HepG2 (cell line): ENCODE data around the gene UNC50. TPM values are rescaled to one million over a fixed set of nuclear protein-coding genes. Genes with fewer than 3 reads are reported as not detected.

Source experiments
- ATAC-seq: fragments of 200-7000 bp; cut with Tn5 transposase; 3 replicates; pipeline ENCODE4 v1.9.1; 2020; ENCODE audit warnings: mild to moderate bottlenecking, moderate library complexity
- BruUV-seq: library from RNA; stranded (reverse); fragments of 400-500 nt; replicated peaks from 2 replicates; lab custom pipeline; 2021; lab: Mats Ljungman, UMichigan
- CTCF ChIA-PET: fragments of 300-600 bp; formaldehyde crosslinking; extraction: SDS; loops from one replicate; lab custom pipeline; 2021; ENCODE audit warnings: low total read pairs, inconsistent platforms, low intra/inter-chr PET ratio; lab: Yijun Ruan, JAX
- POLR2A ChIA-PET: fragments of 350-600 bp; sonication (Branson Sonifier 250); formaldehyde crosslinking; loops from one replicate; lab custom pipeline; 2020; ENCODE audit warnings: antibody characterized with exemption, inconsistent platforms; lab: Yijun Ruan, JAX
- DNase-seq: peaks from one replicate; pipeline ENCODE4 v3.0.0-alpha.2; 2015; ENCODE audit warnings: low spot score
- FAIRE-seq: peaks from 3 replicates; lab custom pipeline; 2011; peaks lifted over from hg19 to GRCh38; lab: Jason Lieb, UNC
- H2AFZ ChIP-seq: one replicate; pipeline ENCODE4 v1.6.1; 2011; ENCODE audit warnings: low read length, inconsistent platforms
- H3K27ac ChIP-seq: fragments of 300-600 bp; 3 replicates; pipeline ENCODE4 v1.8.0; 2011; ENCODE audit warnings: mixed run types, mild to moderate bottlenecking, mixed read lengths, low read length, inconsistent platforms; ENCODE audit not compliant: insufficient read depth; ENCODE audit errors: extremely low read length
- H3K27me3 ChIP-seq, 2 experiments: fragments of 200-600 bp in 1 of 2; 2 replicates in 1 of 2; 3 replicates in 1 of 2; pipeline versions ENCODE4 v1.6.0 to v1.8.0; 2011; ENCODE audit warnings: low read length in 2 of 2, mild to moderate bottlenecking in 2 of 2, moderate library complexity in 2 of 2, inconsistent platforms in 1 of 2; ENCODE audit not compliant: insufficient read depth in 2 of 2, control insufficient read depth in 1 of 2
- H3K36me3 ChIP-seq, 2 experiments: fragments of 200-600 bp in 1 of 2; replicated peaks in 1 of 2; 2 replicates in 1 of 2; 3 replicates in 1 of 2; pipeline versions ENCODE4 v1.5.1 to v1.8.0; 2011; ENCODE audit warnings: low read length in 2 of 2, inconsistent platforms in 1 of 2; ENCODE audit not compliant: insufficient read depth in 2 of 2, control insufficient read depth in 1 of 2
- H3K4me1 ChIP-seq: 2 replicates; pipeline ENCODE4 v1.5.1; 2012; ENCODE audit warnings: low read length, inconsistent platforms; ENCODE audit not compliant: insufficient read depth
- H3K4me2 ChIP-seq: 2 replicates; pipeline ENCODE4 v1.6.0; 2011; ENCODE audit warnings: low read depth, low read length, inconsistent platforms
- H3K4me3 ChIP-seq, 3 experiments: fragments of 200-600 bp in 1 of 3; sonication (generic), shearing (Covaris generic) in 1 of 3; replicated peaks in 1 of 3; 2 replicates each; pipeline ENCODE4 v1.5.1; 2011 to 2016; ENCODE audit warnings: low read length in 3 of 3, inconsistent platforms in 2 of 3, low read depth in 2 of 3, mild to moderate bottlenecking in 2 of 3, control low read depth in 1 of 3, mixed read lengths in 1 of 3; ENCODE audit not compliant: insufficient read depth in 1 of 3
- H3K79me2 ChIP-seq: one replicate; pipeline ENCODE4 v1.6.1; 2011; ENCODE audit warnings: low read length, inconsistent platforms; ENCODE audit not compliant: insufficient read depth
- H3K9ac ChIP-seq: 2 replicates; pipeline ENCODE4 v1.6.0; 2011; ENCODE audit warnings: mild to moderate bottlenecking, low read depth, low read length, inconsistent platforms; ENCODE audit not compliant: insufficient read depth
- H3K9me3 ChIP-seq: 2 replicates; pipeline ENCODE4 v1.5.1; 2012; ENCODE audit warnings: mild to moderate bottlenecking, low read length
- H4K20me1 ChIP-seq: 2 replicates; pipeline ENCODE4 v1.6.0; 2011; ENCODE audit warnings: inconsistent platforms, mild to moderate bottlenecking, low read length, moderate library complexity; ENCODE audit not compliant: insufficient read depth
- CHCHD3 ChIP-seq: sonication (generic); formaldehyde crosslinking; IDR thresholded peaks from 2 replicates; pipeline ENCODE4 v1.8.0; 2022; ENCODE audit warnings: mild to moderate bottlenecking, missing genetic modification reagents, moderate library complexity
- E2F5 ChIP-seq: sonication (generic); formaldehyde crosslinking; conservative IDR thresholded peaks from 2 replicates; pipeline ENCODE4 v1.4.0; 2020; ENCODE audit warnings: missing genetic modification reagents
- HIC2 ChIP-seq: sonication (generic); formaldehyde crosslinking; IDR thresholded peaks from 2 replicates; pipeline ENCODE4 v1.9.0; 2022; ENCODE audit warnings: low read depth, missing genetic modification reagents
- KLF9 ChIP-seq: IDR thresholded peaks from 2 replicates; pipeline ENCODE4 v1.6.1; 2016; ENCODE audit warnings: low read depth
- SETDB1 ChIP-seq: sonication (generic); formaldehyde crosslinking; IDR thresholded peaks from 2 replicates; pipeline ENCODE4 v1.5.1; 2020; ENCODE audit warnings: missing genetic modification reagents, mild to moderate bottlenecking, borderline replicate concordance
- SNAPC2 ChIP-seq: sonication (generic); formaldehyde crosslinking; IDR thresholded peaks from 2 replicates; pipeline ENCODE4 v1.8.1; 2022; ENCODE audit warnings: mild to moderate bottlenecking, missing genetic modification reagents
- SRY ChIP-seq: sonication (generic); formaldehyde crosslinking; IDR thresholded peaks from 2 replicates; pipeline ENCODE4 v1.8.0; 2022; ENCODE audit warnings: mild to moderate bottlenecking, missing genetic modification reagents
- ZNF510 ChIP-seq: sonication (generic); formaldehyde crosslinking; IDR thresholded peaks from 2 replicates; pipeline ENCODE4 v1.4.0; 2020; ENCODE audit warnings: low read depth, mild to moderate bottlenecking, missing genetic modification reagents
- ZZZ3 ChIP-seq: sonication (generic); formaldehyde crosslinking; IDR thresholded peaks from 2 replicates; pipeline ENCODE4 v1.4.0; 2020; ENCODE audit warnings: missing genetic modification reagents, mild to moderate bottlenecking, borderline replicate concordance
- WGBS: methylation state at CpG from one replicate; pipeline ENCODE4 v1.1.6; 2017; ENCODE audit warnings: low lambda C conversion rate; 5-methylcytosine and 5-hydroxymethylcytosine counted together
- in situ Hi-C: cut with HindIII; loops from 2 replicates; pipeline ENCODE4 v1.10.0; 2017; ENCODE audit warnings: low pct_unique_long_range_greater_than_20kb; ENCODE audit not compliant: extremely low pct_ligation_motif_present
- intact Hi-C: fragments of 100-400 bp; cut with micrococcal nuclease; formaldehyde crosslinking; loops from one replicate; pipeline ENCODE4 v1.10.0; 2022; ENCODE audit not compliant: unreplicated experiment
- polyA plus RNA-seq, 8 experiments: library from polyadenylated mRNA; depleted of rRNA in 3 of 8; stranded (reverse) in 7 of 8; unstranded in 1 of 8; fragments of >200 nt; fragmentation: Illumina TruSeq in 4 of 8; extraction: Trizol in 4 of 8; gene quantifications; 2 replicates each; pipeline versions ENCODE4 v1.2.1 to v1.2.3, GENCODE V29; 2011 to 2016; ENCODE audit warnings: low read depth in 4 of 8, missing spikeins in 1 of 8, mixed read lengths in 1 of 8; ENCODE audit not compliant: insufficient read depth in 1 of 8
- total RNA-seq, 5 experiments: library from RNA; depleted of rRNA; stranded (reverse); fragments of >200 nt; fragmentation: Illumina TruSeq; extraction: Trizol; gene quantifications; 2 replicates each; pipeline ENCODE4 v1.2.3, GENCODE V29; 2016; ENCODE audit warnings: low read depth in 1 of 5
- TF ChIP-seq, protein P1 (sequence below): conservative IDR thresholded peaks from 2 replicates; pipeline ENCODE4 v1.6.1; 2018; ENCODE audit warnings: missing genetic modification reagents

Gene UNC50
- total and polyA plus RNA-seq, 2 of the 13 experiments (the other 11 are each of a cell fraction or from before 2014, with no cell fraction given) = 92.6 to 95.6 TPM

GRCh38 chr2:98559581-98559980 is 48.8 kb upstream of the UNC50 start (continued):
- TF ChIP-seq HIC2 (CRISPR knock-in tag) = no peak
- no peak for TF ChIP-seq CHCHD3 (CRISPR knock-in tag)

DNA sequence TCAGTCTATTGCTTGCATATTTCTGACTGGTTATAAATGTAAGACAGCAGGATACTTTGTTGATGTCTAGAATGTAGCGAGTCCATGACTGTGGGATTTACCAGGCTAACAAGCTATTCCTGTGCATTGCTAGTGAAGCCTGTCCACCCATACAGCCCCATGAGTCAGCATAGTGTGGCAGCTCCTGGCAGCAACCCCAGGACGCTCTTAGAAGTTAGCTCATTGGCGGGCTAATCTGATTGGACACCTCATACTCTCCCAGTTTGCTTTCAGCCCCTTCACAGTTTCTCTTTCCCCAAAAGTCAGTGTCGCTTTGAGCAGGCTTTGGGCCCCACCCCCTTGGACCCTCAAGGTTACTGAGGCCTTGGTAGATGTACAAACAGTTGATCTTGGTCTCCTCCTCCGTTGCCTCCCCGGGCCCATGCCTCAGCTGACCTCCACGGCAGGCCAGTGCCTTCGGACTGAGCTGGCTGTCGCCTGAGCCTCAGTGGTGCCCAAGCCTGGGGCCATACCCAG is 48.1 kb upstream of the UNC50 start:
- 94% methylated on average over 9 of the region's 9 CpGs for WGBS
- POLR2A ChIA-PET = no interaction called here
- no peak for ATAC-seq
- no TSS peak for BruUV-seq
- Histone ChIP-seq H3K79me2 (no peaks in the 10 kb centered on the region), H3K27me3 (no peaks in the 10 kb centered on the region), H3K4me3 (no peak overlapping the region), H3K27ac (no peak overlapping the region), H3K4me1 (peaks cover 10% of the 10 kb centered on the region; the same call in 1 of the 2 replicates), H3K36me3 (peaks cover 7 to 9% of the 10 kb centered on the region in 2 experiments; a peak in 4 of 5 replicates), H4K20me1 (no peaks in the 10 kb centered on the region), H3K9me3 (no peaks in the 10 kb centered on the region), H2AFZ (no peak overlapping the region), H3K4me2 (no peak overlapping the region), H3K9ac (no peak overlapping the region)
- TF ChIP-seq, protein P1, sequence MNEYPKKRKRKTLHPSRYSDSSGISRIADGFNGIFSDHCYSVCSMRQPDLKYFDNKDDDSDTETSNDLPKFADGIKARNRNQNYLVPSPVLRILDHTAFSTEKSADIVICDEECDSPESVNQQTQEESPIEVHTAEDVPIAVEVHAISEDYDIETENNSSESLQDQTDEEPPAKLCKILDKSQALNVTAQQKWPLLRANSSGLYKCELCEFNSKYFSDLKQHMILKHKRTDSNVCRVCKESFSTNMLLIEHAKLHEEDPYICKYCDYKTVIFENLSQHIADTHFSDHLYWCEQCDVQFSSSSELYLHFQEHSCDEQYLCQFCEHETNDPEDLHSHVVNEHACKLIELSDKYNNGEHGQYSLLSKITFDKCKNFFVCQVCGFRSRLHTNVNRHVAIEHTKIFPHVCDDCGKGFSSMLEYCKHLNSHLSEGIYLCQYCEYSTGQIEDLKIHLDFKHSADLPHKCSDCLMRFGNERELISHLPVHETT (CRISPR knock-in tag) = no peak
- TF ChIP-seq ZNF510 (CRISPR knock-in tag) (no peak), E2F5 (CRISPR knock-in tag) (no peak), SRY (no peak), KLF9 (CRISPR knock-in tag) (no peak), CHCHD3 (CRISPR knock-in tag) (no peak), SNAPC2 (CRISPR knock-in tag) (no peak), SETDB1 (CRISPR knock-in tag) (no peak), ZZZ3 (CRISPR knock-in tag) (no peak)
- intact Hi-C loops (no loop called here), in situ Hi-C loops (no loop called here)
- no peak for DNase-seq
- CTCF ChIA-PET = no interaction called here
- no peak for FAIRE-seq
